NCI-H1105 treated with DMSO at 0.1 percent for 48 hours (cell line): ENCODE data around the gene ARAP1.
A peak's percentile ranks its signal among the peaks of the same experiment; 100 is the strongest.

Experiments
- DNase-seq: peaks from one replicate; lab custom pipeline; 2025; lab: John Stamatoyannopoulos, UW

The ARAP1 gene

GRCh38 chr11:72657411-72658100, 94.7 kb downstream of the ARAP1 start:
- no peak for DNase-seq

GRCh38 chr11:72655896-72656464, 96.2 kb downstream of the ARAP1 start:
- DNase-seq, result no peak

- no peak for DNase-seq
Observed at GRCh38 chr11:72655014-72655413, 97.2 kb downstream of the ARAP1 start.

GRCh38 chr11:72653649-72654048, 98.6 kb downstream of the ARAP1 start:
- no peak for DNase-seq

- DNase-seq, result peak; percentile 77
Observed at GRCh38 chr11:72652873-72653630, 99.2 kb downstream of the ARAP1 start.

GRCh38 chr11:72652133-72652532, 100.1 kb downstream of the ARAP1 start:
- DNase-seq, result no peak

- no peak for DNase-seq
Observed at GRCh38 chr11:72649215-72649976, 102.8 kb downstream of the ARAP1 start.

GRCh38 chr11:72648384-72649136, 103.6 kb downstream of the ARAP1 start:
- DNase-seq, result no peak

- DNase-seq, result no peak
Observed at GRCh38 chr11:72647882-72648281, 104.3 kb downstream of the ARAP1 start.

- DNase-seq, result no peak
Observed at GRCh38 chr11:72646472-72646871, 105.7 kb downstream of the ARAP1 start.

- no peak for DNase-seq
Observed at GRCh38 chr11:72646024-72646423, 106.2 kb downstream of the ARAP1 start.

- DNase-seq, result peak; percentile 20
Observed at GRCh38 chr11:72643547-72643946, 108.7 kb downstream of the ARAP1 start.

GRCh38 chr11:72642884-72643522, 109.2 kb downstream of the ARAP1 start:
- peak; percentile 54 for DNase-seq

- no peak for DNase-seq
Observed at GRCh38 chr11:72642043-72642883, 109.9 kb downstream of the ARAP1 start.

- no peak for DNase-seq
Observed at GRCh38 chr11:72641522-72642042, 110.6 kb downstream of the ARAP1 start.

- no peak for DNase-seq
Observed at GRCh38 chr11:72639502-72640375, 112.5 kb downstream of the ARAP1 start.

- DNase-seq, result no peak
Observed at GRCh38 chr11:72637926-72638325, 114.3 kb downstream of the ARAP1 start.

- no peak for DNase-seq
Observed at GRCh38 chr11:72637198-72637597, 115.0 kb downstream of the ARAP1 start.

- DNase-seq, result no peak
Observed at GRCh38 chr11:72636376-72636775, 115.8 kb downstream of the ARAP1 start.
